Natural killer cell treated with Interleukin-12 subunit alpha and Interleukin-12 subunit beta and Interleukin-15 and Interleukin-18, amount 100 ng/mL, for 72 hours (primary cell): ENCODE results near the gene MARK2. TPM values are rescaled to one million over a fixed set of nuclear protein-coding genes. Genes with fewer than 3 reads are reported as not detected.

ENCODE experiments used
- ATAC-seq, 2 donors: fragments of 150-1000 bp; cut with Tn5 transposase in 1 of 2; sonication (Bioruptor Pico), chemical (Tn5 transposase) in 1 of 2; 2 replicates each; pipeline ENCODE4 v1.10.0; 2021
- DNase-seq: peaks from one replicate; pipeline ENCODE4 v3.0.0; 2022; ENCODE audit warnings: low spot score
- H3K27ac Mint-ChIP-seq, 2 donors: 1 replicate in 1 of 2; 2 replicates in 1 of 2; pipeline ENCODE4 v1.8.0; 2022; ENCODE audit warnings: mixed read lengths in 2 of 2, mild to moderate bottlenecking in 1 of 2, moderate library complexity in 1 of 2
- H3K27me3 Mint-ChIP-seq, 2 donors: 1 replicate in 1 of 2; 2 replicates in 1 of 2; pipeline ENCODE4 v1.8.0; 2022; ENCODE audit warnings: mixed read lengths in 2 of 2
- H3K36me3 Mint-ChIP-seq: one replicate; pipeline ENCODE4 v1.8.0; 2022; ENCODE audit warnings: mixed read lengths
- H3K4me1 Mint-ChIP-seq, 2 donors: 1 replicate in 1 of 2; 2 replicates in 1 of 2; pipeline ENCODE4 v1.8.0; 2022; ENCODE audit warnings: low read depth in 2 of 2, mixed read lengths in 2 of 2, mild to moderate bottlenecking in 1 of 2
- H3K4me3 Mint-ChIP-seq: one replicate; pipeline ENCODE4 v1.8.0; 2022; ENCODE audit warnings: mixed read lengths
- H3K9me3 Mint-ChIP-seq: 2 replicates; pipeline ENCODE4 v1.8.0; 2022; ENCODE audit warnings: mixed read lengths
- total RNA-seq, 2 donors: library from RNA; stranded (reverse); gene quantifications; one replicate each; pipeline ENCODE4 v1.2.3, GENCODE V29; 2022

MARK2 gene
- total RNA-seq, 2 donors from 2014 or later = 54.9 to 68.5 TPM

- Mint-ChIP-seq H3K4me3 (peak overlapping the region; percentile 91), H3K27me3 (no peaks in the 10 kb centered on the region), H3K36me3 (no peaks in the 10 kb centered on the region), H3K27ac (peak overlapping the region; percentile 73 to 84), H3K9me3 (no peaks in the 10 kb centered on the region), H3K4me1 (peaks cover 80 to 87% of the 10 kb centered on the region in 2 donors)
- ATAC-seq = peak in 1 of 2 donors; percentile 13
- peak; percentile 69 for DNase-seq
Observed at GRCh38 chr11:63870351-63871140, 31.6 kb downstream of the MARK2 start.

GRCh38 chr11:63871962-63872799, 33.3 kb downstream of the MARK2 start:
- Mint-ChIP-seq H3K9me3 (no peaks in the 10 kb centered on the region), H3K4me3 (peak overlapping the region; percentile 65), H3K27ac (peak overlapping the region; percentile 65 to 86), H3K27me3 (no peaks in the 10 kb centered on the region), H3K4me1 (peaks cover 70 to 72% of the 10 kb centered on the region in 2 donors), H3K36me3 (no peaks in the 10 kb centered on the region)
- ATAC-seq (peak; percentile 95 to 97), DNase-seq (peak; percentile 93)

- ATAC-seq = no peak
- H3K27me3 Mint-ChIP-seq = no peaks in the 10 kb centered on the region
- peak overlapping the region; percentile 65 for H3K4me3 Mint-ChIP-seq
- no peak for DNase-seq
- H3K4me1 Mint-ChIP-seq = peaks cover 65% of the 10 kb centered on the region in 2 donors
- H3K9me3 Mint-ChIP-seq = no peaks in the 10 kb centered on the region
- no peaks in the 10 kb centered on the region for H3K36me3 Mint-ChIP-seq
- H3K27ac Mint-ChIP-seq = peak overlapping the region; percentile 65 to 86
Observed at GRCh38 chr11:63872800-63873197, 33.9 kb downstream of the MARK2 start.

- DNase-seq = no peak
- no peaks in the 10 kb centered on the region for H3K27me3 Mint-ChIP-seq
- peaks cover 61 to 67% of the 10 kb centered on the region in 2 donors for H3K4me1 Mint-ChIP-seq
- peak overlapping the region; percentile 61 for H3K4me3 Mint-ChIP-seq
- peak overlapping the region; percentile 47 to 74 for H3K27ac Mint-ChIP-seq
- no peaks in the 10 kb centered on the region for H3K9me3 Mint-ChIP-seq
- no peaks in the 10 kb centered on the region for H3K36me3 Mint-ChIP-seq
- no peak for ATAC-seq
Observed at GRCh38 chr11:63873311-63873710, 34.4 kb downstream of the MARK2 start.

GRCh38 chr11:63874511-63874910, 35.6 kb downstream of the MARK2 start:
- H3K27me3 Mint-ChIP-seq = no peaks in the 10 kb centered on the region
- H3K27ac Mint-ChIP-seq = peak overlapping the region; percentile 35 to 74
- no peaks in the 10 kb centered on the region for H3K36me3 Mint-ChIP-seq
- no peaks in the 10 kb centered on the region for H3K9me3 Mint-ChIP-seq
- ATAC-seq (no peak), DNase-seq (no peak)
- peaks cover 50 to 58% of the 10 kb centered on the region in 2 donors for H3K4me1 Mint-ChIP-seq
- peak overlapping the region; percentile 58 for H3K4me3 Mint-ChIP-seq

GRCh38 chr11:63875506-63876065, 36.7 kb downstream of the MARK2 start:
- Mint-ChIP-seq H3K27me3 (no peaks in the 10 kb centered on the region), H3K36me3 (no peaks in the 10 kb centered on the region), H3K27ac (peak overlapping the region in 1 of 2 donors; percentile 79), H3K4me3 (no peak overlapping the region), H3K4me1 (peaks cover 49 to 57% of the 10 kb centered on the region in 2 donors), H3K9me3 (no peaks in the 10 kb centered on the region)
- DNase-seq (no peak), ATAC-seq (no peak)

GRCh38 chr11:63876616-63877015, 37.7 kb downstream of the MARK2 start:
- no peaks in the 10 kb centered on the region for H3K9me3 Mint-ChIP-seq
- ATAC-seq (no peak), DNase-seq (no peak)
- no peak overlapping the region for H3K27ac Mint-ChIP-seq
- no peaks in the 10 kb centered on the region for H3K27me3 Mint-ChIP-seq
- H3K4me3 Mint-ChIP-seq = no peak overlapping the region
- H3K36me3 Mint-ChIP-seq = no peaks in the 10 kb centered on the region
- peaks cover 51 to 56% of the 10 kb centered on the region in 2 donors for H3K4me1 Mint-ChIP-seq

- Mint-ChIP-seq H3K27me3 (no peaks in the 10 kb centered on the region), H3K4me3 (no peak overlapping the region), H3K4me1 (peaks cover 42 to 52% of the 10 kb centered on the region in 2 donors), H3K36me3 (no peaks in the 10 kb centered on the region), H3K9me3 (no peaks in the 10 kb centered on the region), H3K27ac (peak overlapping the region in 1 of 2 donors; percentile 59)
- ATAC-seq (no peak), DNase-seq (no peak)
Observed at GRCh38 chr11:63877658-63878241, 38.8 kb downstream of the MARK2 start.

- H3K27me3 Mint-ChIP-seq = no peaks in the 10 kb centered on the region
- ATAC-seq = no peak
- H3K27ac Mint-ChIP-seq = peak overlapping the region; percentile 44 to 67
- H3K36me3 Mint-ChIP-seq = no peaks in the 10 kb centered on the region
- H3K9me3 Mint-ChIP-seq = no peaks in the 10 kb centered on the region
- peak overlapping the region; percentile 17 for H3K4me3 Mint-ChIP-seq
- peaks cover 31 to 51% of the 10 kb centered on the region in 2 donors for H3K4me1 Mint-ChIP-seq
- DNase-seq = no peak
Observed at GRCh38 chr11:63879598-63880402, 40.9 kb downstream of the MARK2 start.

GRCh38 chr11:63880403-63880790, 41.5 kb downstream of the MARK2 start:
- Mint-ChIP-seq H3K4me1 (peaks cover 29 to 49% of the 10 kb centered on the region in 2 donors), H3K27me3 (no peaks in the 10 kb centered on the region), H3K9me3 (no peaks in the 10 kb centered on the region), H3K27ac (peak overlapping the region; percentile 44 to 67), H3K4me3 (peak overlapping the region; percentile 17), H3K36me3 (no peaks in the 10 kb centered on the region)
- no peak for DNase-seq
- peak in 1 of 2 donors; percentile 76 for ATAC-seq

- H3K27ac Mint-ChIP-seq = no peak overlapping the region
- H3K36me3 Mint-ChIP-seq = no peaks in the 10 kb centered on the region
- peaks cover 36 to 52% of the 10 kb centered on the region in 2 donors for H3K4me1 Mint-ChIP-seq
- H3K27me3 Mint-ChIP-seq = no peaks in the 10 kb centered on the region
- no peaks in the 10 kb centered on the region for H3K9me3 Mint-ChIP-seq
- DNase-seq (no peak), ATAC-seq (peak in 1 of 2 donors; percentile 25)
- no peak overlapping the region for H3K4me3 Mint-ChIP-seq
Observed at GRCh38 chr11:63882555-63883242, 43.8 kb downstream of the MARK2 start.

- peak overlapping the region in 1 of 2 donors; percentile 53 for H3K27ac Mint-ChIP-seq
- DNase-seq = no peak
- peaks cover 47 to 56% of the 10 kb centered on the region in 2 donors for H3K4me1 Mint-ChIP-seq
- no peaks in the 10 kb centered on the region for H3K27me3 Mint-ChIP-seq
- no peak overlapping the region for H3K4me3 Mint-ChIP-seq
- no peak for ATAC-seq
- no peaks in the 10 kb centered on the region for H3K36me3 Mint-ChIP-seq
- H3K9me3 Mint-ChIP-seq = no peaks in the 10 kb centered on the region
Observed at GRCh38 chr11:63883791-63884190, 44.9 kb downstream of the MARK2 start.
